Measurements from ENCODE around the gene TMTC2. TPM values are rescaled to one million over a fixed set of nuclear protein-coding genes. Genes with fewer than 3 reads are reported as not detected.
A peak's percentile ranks its signal among the peaks of the same experiment; 100 is the strongest.
"Not testable (repeated sequence)": the region's sequence is repeated elsewhere in the genome, so short reads cannot be mapped to it uniquely, and the experiment has no call there.

Gene TMTC2
- total and polyA plus RNA-seq, 2 experiments from 2014 or later, result 1.5 to 12.0 TPM

- Histone ChIP-seq H3K4me1 (ENCODE audit: insufficient read depth) (no peaks in the 10 kb centered on the region), H2AFZ (no peak overlapping the region), H4K20me1 (ENCODE audit: insufficient read depth, poor library complexity, severe bottlenecking) (no peaks in the 10 kb centered on the region), H3K27me3 (no peaks in the 10 kb centered on the region), H3K9me2 (replicated peaks; ENCODE audit: insufficient read depth) (no peaks in the 10 kb centered on the region), H3K9me3 (ENCODE audit: low read depth) (no peaks in the 10 kb centered on the region), H3K27ac (peak overlapping the region; percentile 38), H3K4me2 (no peak overlapping the region), H3K36me3 (replicated peaks; ENCODE audit: insufficient read depth, low read depth) (no peaks in the 10 kb centered on the region), H3K79me2 (no peaks in the 10 kb centered on the region), H3K4me3 (no peak overlapping the region)
- DNase-seq (ENCODE audit: low spot score), result no peak
- WGBS (ENCODE audit: low lambda C conversion rate, missing lambda C conversion rate), result 95% methylated on average over 2 of the region's 2 CpGs
- TF ChIP-seq EZH2phosphoT487 (IDR thresholded peaks at IDR 0.05; ENCODE audit: low read depth, severe bottlenecking, unreplicated experiment) (no peak), CTCF (IDR thresholded peaks at IDR 0.05; ENCODE audit: poor library complexity) (no peak), EZH2 (IDR thresholded peaks at IDR 0.05; ENCODE audit: borderline replicate concordance) (no peak)
Observed at GRCh38 chr12:82804601-82805000, 117.9 kb downstream of the TMTC2 start.

DNA sequence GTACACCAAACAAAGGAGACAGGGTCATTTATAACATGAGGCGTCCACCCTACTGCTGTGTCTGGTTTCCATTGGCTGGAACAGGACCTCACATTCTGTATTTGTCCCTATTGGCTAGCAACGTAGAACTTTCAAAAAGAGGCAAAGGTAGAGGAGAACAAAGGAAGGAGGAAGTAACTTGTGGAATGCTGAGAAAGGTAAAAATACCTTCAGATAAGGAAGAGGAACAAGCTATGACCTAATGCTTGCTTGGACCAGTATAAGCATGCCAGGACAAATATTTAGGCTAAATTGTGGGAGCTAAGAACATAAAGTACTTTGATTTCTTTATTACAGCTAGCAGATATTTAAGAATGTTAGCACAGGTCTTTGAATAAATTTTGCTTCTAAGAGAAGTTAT, 118.3 kb downstream of the TMTC2 start:
- H3K79me2 ChIP-seq; H3K36me3 ChIP-seq (replicated peaks; ENCODE audit: insufficient read depth, low read depth); H3K4me2 ChIP-seq; H3K4me3 ChIP-seq; H3K27me3 ChIP-seq; H4K20me1 ChIP-seq (ENCODE audit: insufficient read depth, poor library complexity, severe bottlenecking); DNase-seq (ENCODE audit: low spot score); H3K4me1 ChIP-seq (ENCODE audit: insufficient read depth); H3K9me3 ChIP-seq (ENCODE audit: low read depth); H2AFZ ChIP-seq; H3K9me2 ChIP-seq (replicated peaks; ENCODE audit: insufficient read depth): not testable (repeated sequence)
- whole genome bisulfite sequencing (ENCODE audit: low lambda C conversion rate, missing lambda C conversion rate), result 86% methylated on average over 2 of the region's 2 CpGs
- peak overlapping the region; percentile 38 for H3K27ac ChIP-seq

DNA sequence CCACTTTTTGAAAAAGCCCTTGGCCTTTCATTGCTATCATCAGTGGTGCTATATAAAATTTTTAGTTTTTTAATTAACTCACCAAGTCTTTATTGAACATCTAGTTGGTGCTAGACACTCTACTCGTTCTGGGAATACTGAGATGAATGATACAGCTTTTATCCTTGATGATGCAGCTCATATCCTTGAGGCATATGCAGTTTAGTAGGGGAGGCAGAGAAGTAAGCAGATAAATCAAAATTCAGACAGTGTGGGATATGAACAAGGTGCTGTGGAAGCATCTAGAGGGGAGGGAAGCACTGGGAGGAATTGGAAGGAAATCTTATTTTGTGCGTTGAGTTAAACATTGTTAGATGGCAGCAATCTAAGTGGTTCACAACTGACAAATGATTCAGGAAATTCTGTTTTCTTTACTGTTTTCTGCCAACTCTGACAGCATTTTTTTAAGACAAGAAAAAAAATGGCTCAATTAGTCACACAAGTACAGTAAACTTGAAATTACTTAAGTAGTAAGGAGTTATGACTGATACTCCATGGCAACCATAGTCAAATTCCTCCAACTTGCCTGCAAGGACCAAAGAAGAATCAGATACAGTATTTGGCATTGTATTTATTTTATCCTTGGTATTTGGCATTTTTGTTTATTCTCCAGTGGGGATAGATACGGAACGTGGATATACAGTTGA, 119.2 kb downstream of the TMTC2 start:
- Histone ChIP-seq H3K4me3 (no peak overlapping the region), H3K79me2 (no peaks in the 10 kb centered on the region), H3K9me2 (replicated peaks; ENCODE audit: insufficient read depth) (no peaks in the 10 kb centered on the region), H3K4me1 (ENCODE audit: insufficient read depth) (no peaks in the 10 kb centered on the region), H3K27ac (no peak overlapping the region), H3K27me3 (no peaks in the 10 kb centered on the region), H4K20me1 (ENCODE audit: insufficient read depth, poor library complexity, severe bottlenecking) (no peaks in the 10 kb centered on the region), H3K36me3 (replicated peaks; ENCODE audit: insufficient read depth, low read depth) (no peaks in the 10 kb centered on the region), H2AFZ (no peak overlapping the region), H3K4me2 (no peak overlapping the region), H3K9me3 (ENCODE audit: low read depth) (no peaks in the 10 kb centered on the region)
- 94% methylated on average over 4 of the region's 4 CpGs for WGBS (ENCODE audit: low lambda C conversion rate, missing lambda C conversion rate)
- no peak for TF ChIP-seq CTCF (IDR thresholded peaks at IDR 0.05; ENCODE audit: poor library complexity)
- no peak for TF ChIP-seq EZH2 (IDR thresholded peaks at IDR 0.05; ENCODE audit: borderline replicate concordance)
- TF ChIP-seq EZH2phosphoT487 (IDR thresholded peaks at IDR 0.05; ENCODE audit: low read depth, severe bottlenecking, unreplicated experiment), result no peak
- no peak for DNase-seq (ENCODE audit: low spot score)

GRCh38 chr12:82807132-82807737, 120.5 kb downstream of the TMTC2 start:
- Histone ChIP-seq H3K27me3 (no peaks in the 10 kb centered on the region), H4K20me1 (ENCODE audit: insufficient read depth, poor library complexity, severe bottlenecking) (no peaks in the 10 kb centered on the region), H3K27ac (no peak overlapping the region), H2AFZ (no peak overlapping the region), H3K9me3 (ENCODE audit: low read depth) (no peaks in the 10 kb centered on the region), H3K4me2 (no peak overlapping the region), H3K36me3 (replicated peaks; ENCODE audit: insufficient read depth, low read depth) (no peaks in the 10 kb centered on the region), H3K4me1 (ENCODE audit: insufficient read depth) (no peaks in the 10 kb centered on the region), H3K9me2 (replicated peaks; ENCODE audit: insufficient read depth) (no peaks in the 10 kb centered on the region), H3K79me2 (no peaks in the 10 kb centered on the region), H3K4me3 (no peak overlapping the region)
- no peak for TF ChIP-seq EZH2phosphoT487 (IDR thresholded peaks at IDR 0.05; ENCODE audit: low read depth, severe bottlenecking, unreplicated experiment)
- no peak for TF ChIP-seq EZH2 (IDR thresholded peaks at IDR 0.05; ENCODE audit: borderline replicate concordance)
- TF ChIP-seq CTCF (IDR thresholded peaks at IDR 0.05; ENCODE audit: poor library complexity), result no peak
- no peak for DNase-seq (ENCODE audit: low spot score)

Measured in hepatocyte (in vitro differentiated cells).